ENCODE results near the gene DYTN. TPM values are rescaled to one million over a fixed set of nuclear protein-coding genes. Genes with fewer than 3 reads are reported as not detected.

DYTN gene
- total and polyA plus RNA-seq, 4 donors = not detected

- WGBS = 62% methylated on average over 4 of the region's 4 CpGs
- no peaks in the 10 kb centered on the region for H3K4me1 ChIP-seq (ENCODE audit: control insufficient read depth in 4 of 4, insufficient read depth in 4 of 4, low read length in 3 of 4)
- no peak overlapping the region for H3K4me3 ChIP-seq (ENCODE audit: low read depth in 1 of 3, low read length in 3 of 3)
- H3K27ac ChIP-seq (ENCODE audit: low read depth in 1 of 2, low read length in 2 of 2) = no peak overlapping the region
- H3K27me3 ChIP-seq (ENCODE audit: control insufficient read depth in 4 of 4, insufficient read depth in 4 of 4, low read length in 3 of 4) = peaks cover 0 to 6% (median 0%) of the 10 kb centered on the region in 4 donors
- H3K9ac ChIP-seq (ENCODE audit: low read depth in 1 of 2, low read length in 2 of 2) = no peak overlapping the region
- TF ChIP-seq NR2F2 (IDR thresholded peaks at IDR 0.05) (no peak), RXRA (IDR thresholded peaks at IDR 0.05) (no peak), ATF3 (IDR thresholded peaks at IDR 0.05) (no peak), MAX (IDR thresholded peaks at IDR 0.05) (no peak), GABPA (IDR thresholded peaks at IDR 0.05 in 1 of 2, conservative IDR thresholded peaks at IDR 0.05 in 1 of 2) (no peak), FOXA1 (IDR thresholded peaks at IDR 0.05) (no peak), CTCF (IDR thresholded peaks at IDR 0.05; ENCODE audit: low read depth, low read length, missing input control) (no peak), RAD21 (IDR thresholded peaks at IDR 0.05) (no peak), ZBTB33 (IDR thresholded peaks at IDR 0.05) (no peak), EGR1 (IDR thresholded peaks at IDR 0.05; ENCODE audit: low read depth in 2 of 2) (no peak), REST (IDR thresholded peaks at IDR 0.05) (no peak), JUND (IDR thresholded peaks at IDR 0.05) (no peak), HNF4A (conservative IDR thresholded peaks at IDR 0.05) (no peak), HNF4G (IDR thresholded peaks at IDR 0.05) (no peak), TAF1 (conservative IDR thresholded peaks at IDR 0.05) (no peak), YY1 (IDR thresholded peaks at IDR 0.05) (no peak), FOXA2 (IDR thresholded peaks at IDR 0.05) (no peak), SP1 (IDR thresholded peaks at IDR 0.05) (no peak)
- no peak for DNase-seq (ENCODE audit: low spot score)
- H3K36me3 ChIP-seq (ENCODE audit: control insufficient read depth in 4 of 4, insufficient read depth in 3 of 4, low read depth in 1 of 4, low read length in 3 of 4) = no peaks in the 10 kb centered on the region
- H3K9me3 ChIP-seq (ENCODE audit: control insufficient read depth in 4 of 4, low read length in 3 of 4) = no peaks in the 10 kb centered on the region
These were observed 4.5 kb downstream of the DYTN start for GRCh38 chr2:206713746-206714145.

Measured in liver (tissue), 9 donors.